Inflammatory macrophage treated with lipopolysaccharide for 4 hours (primary cell): ENCODE results near the gene UBAP2.
"Not testable (repeated sequence)": the region's sequence is repeated elsewhere in the genome, so short reads cannot be mapped to it uniquely, and the experiment has no call there.

Experiments used
- DNase-seq: peaks from one replicate; pipeline ENCODE4 v3.0.0-alpha.2; 2020

Gene UBAP2

DNA sequence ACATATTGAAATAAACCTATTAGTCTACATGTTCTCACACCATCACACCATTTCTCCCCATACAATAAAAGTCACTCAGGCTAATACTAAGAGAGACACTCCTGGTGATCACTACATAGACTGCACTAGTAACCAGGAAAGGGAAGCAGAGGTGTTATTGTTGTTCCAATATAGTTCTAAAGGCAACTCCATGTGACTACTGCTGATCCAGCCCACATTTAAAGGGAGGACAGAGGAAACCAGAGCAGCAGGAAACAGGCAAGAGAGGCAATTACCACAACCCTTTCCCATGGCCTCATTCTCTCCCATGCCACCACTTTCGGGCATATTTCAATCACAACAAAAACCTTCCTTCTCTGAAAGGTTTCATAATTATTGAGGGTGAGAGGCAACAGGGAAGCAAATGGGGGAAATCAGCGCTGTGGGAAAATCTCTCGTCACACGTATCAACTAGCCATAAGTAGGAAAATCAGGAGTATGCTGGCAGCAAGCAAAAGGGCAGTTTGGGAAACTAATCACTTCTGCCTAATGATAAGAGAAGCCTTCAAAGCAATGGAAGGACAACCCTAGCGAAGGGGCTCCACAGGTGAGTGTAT is 1.8 kb downstream of the UBAP2 start:
- DNase-seq = peak; percentile 68

DNA sequence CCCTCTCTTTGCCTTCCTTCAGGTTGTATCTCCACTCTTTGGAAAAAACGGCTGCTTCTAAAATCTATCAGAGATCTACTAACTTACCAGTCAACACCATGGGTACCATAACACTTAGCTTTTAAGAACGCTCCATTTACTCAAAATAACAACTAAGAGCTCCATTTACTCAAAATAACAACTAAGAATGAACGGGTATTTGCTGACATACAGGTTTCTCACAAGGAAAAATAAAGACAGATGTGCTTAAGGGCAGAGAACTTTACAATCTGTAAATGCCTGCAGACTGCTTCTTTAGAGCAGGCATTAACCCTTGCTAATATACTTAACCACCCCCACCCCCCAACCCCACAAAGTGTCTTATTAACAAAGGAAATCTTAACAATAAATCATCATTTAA is 2.8 kb downstream of the UBAP2 start:
- DNase-seq = no peak

DNA sequence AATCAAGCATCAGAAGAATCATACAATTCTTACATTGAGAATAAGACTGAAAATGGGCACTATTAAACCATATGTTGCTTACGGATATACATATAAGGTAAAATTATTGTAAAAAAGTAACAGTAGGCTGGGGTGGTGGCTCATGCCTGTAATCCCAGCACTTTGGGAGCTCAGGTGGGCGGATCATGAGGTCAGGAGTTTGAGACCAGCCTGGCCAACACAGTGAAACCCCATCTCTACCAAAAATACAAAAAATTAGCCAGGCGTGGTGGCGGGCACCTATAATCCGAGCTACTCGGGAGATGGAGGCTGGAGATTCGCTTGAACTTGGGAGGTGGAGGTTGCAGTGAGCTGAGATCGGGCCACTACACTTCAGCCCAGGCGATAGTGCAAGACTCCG is 6.6 kb downstream of the UBAP2 start:
- not testable (repeated sequence) for DNase-seq

DNA sequence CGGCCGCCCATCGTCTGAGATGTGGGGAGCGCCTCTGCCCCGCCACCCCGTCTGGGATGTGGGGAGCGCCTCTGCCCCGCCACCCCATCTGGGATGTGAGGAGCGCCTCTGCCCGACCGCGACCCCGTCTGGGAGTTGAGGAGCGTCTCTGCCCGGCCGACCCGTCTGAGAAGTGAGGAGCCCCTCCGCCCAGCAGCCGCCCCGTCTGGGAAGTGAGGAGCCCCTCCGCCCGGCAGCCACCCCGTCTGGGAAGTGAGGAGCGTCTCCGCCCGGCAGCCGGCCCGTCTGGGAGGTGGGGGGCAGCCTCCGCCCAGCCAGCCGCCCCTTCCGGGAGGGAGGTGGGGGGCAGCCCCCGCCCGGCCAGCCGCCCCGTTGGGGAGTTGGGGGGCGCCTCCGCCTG is 9.8 kb downstream of the UBAP2 start:
- DNase-seq = not testable (repeated sequence)

DNA sequence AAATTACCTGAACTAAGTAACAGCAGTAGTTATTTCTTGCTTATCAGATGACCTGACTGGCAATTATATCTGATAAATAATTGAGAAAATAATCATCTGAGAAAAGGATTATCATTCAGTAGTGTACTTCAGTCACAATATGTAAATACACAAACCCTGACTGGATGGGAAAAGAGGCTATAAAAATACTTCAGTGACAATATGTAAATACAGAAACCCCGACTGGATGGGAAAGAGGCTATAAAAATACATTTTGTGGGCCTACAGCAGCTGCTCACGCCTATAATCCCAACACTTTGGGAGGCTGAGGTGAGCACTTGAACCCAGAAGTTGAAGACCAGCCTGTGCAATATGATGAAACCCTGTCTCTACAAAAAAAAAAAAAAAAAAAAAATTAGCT is 11.1 kb downstream of the UBAP2 start:
- DNase-seq = no peak

DNA sequence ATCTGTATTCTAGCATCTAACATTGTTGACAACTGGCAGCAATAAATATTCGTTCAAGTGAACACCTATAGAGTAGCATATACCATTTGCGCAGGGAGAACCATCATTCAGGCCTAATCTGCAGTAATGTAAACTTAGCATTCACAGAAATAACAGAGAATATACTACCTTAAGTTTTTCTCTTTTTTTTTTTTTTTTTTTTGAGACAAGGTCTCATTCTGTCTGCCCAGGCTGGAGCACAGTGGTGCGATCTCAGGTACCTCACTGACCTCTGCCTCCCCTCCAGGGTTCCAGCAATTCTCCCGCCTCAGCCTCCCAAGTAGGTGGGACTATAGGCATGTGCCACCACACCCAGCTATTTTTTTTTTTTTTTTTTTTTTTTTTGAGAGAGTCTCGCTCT is 12.1 kb downstream of the UBAP2 start:
- DNase-seq = no peak

DNA sequence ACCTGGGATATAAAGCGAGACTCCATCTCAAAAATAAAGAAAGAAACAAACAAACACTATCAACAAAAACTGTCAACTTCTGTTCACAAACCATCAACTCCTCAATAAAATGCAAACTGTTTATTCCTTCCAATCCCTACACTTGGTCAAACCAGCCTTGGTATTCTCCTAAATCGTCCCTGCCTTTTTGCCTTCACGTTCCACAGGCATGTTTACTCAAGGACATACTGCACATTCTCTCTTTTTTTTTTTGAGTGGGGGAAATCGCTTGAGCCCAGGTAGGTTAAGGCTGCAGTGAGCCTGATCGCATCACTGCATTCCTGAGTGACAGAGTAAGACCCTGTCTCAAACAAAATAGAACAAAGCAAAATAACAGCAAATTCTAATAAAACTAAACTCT is 13.0 kb downstream of the UBAP2 start:
- DNase-seq = no peak

DNA sequence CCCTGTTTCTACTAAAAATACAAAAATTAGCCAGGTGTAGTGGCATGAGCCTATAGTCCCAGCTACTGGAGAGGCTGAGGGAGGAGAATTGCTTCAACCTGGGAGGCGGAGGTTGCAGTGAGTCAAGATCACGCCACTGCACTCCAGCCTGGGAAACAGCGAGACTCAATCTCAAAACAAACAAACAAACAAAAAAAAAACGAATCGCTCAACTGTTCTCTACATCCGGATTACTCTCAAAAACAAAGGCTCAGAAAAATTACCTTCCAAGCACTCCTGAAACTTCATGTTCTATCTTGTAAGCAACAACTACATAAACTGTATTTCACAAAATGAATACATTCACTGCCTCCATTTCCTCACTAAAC is 14.0 kb downstream of the UBAP2 start:
- DNase-seq = no peak

DNA sequence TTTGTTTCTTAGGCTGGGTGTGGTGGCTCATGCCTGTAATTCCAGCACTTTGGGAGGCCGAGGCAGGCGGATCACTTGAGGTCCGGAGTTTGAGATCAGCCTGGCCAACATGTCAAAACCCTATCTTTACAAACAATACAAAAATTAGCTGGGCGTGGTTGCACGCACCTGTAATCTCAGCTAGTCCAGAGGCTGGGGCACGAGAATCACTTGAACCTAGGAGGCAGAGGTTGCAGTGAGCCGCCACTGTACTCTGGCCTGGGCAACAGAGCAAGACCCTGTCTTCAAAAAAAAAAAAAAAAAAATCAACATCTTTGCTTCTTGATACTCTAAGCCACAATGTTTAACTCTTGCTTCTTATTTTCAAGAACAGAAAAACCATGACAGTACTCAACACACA is 16.1 kb downstream of the UBAP2 start:
- DNase-seq = no peak

DNA sequence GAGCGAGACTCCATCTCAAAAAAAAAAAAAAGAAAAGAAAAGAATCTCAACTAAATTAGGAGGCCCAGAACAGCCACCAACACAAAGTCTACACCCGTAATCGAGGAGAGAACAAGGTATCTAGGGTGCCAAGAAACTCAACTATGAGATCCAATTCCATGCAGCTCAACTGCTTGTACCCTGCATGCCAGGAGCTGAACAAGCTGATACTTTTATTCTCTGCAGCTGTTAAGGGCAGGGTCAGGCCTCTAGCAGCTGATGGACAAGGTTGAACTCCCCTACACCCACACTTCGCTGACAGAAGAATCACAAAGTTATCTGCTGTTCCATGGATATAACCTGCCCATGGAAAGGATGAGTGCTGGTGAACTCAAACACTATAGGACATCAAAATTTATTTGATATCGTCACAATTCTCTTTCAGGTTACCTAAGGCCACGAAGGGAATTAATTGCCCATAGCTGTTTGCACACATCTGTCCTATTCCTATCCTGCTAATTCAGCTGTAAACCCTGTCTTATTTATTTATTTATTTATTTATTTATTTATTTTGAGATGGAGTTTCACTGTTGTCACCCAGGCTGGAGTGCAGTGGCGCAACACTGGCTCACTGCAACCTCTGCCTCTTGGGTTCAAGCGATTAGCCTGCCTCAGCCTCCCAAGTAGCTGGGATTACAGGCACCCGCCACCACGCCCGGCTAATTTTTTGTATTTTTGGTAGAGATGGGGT is 20.7 kb downstream of the UBAP2 start:
- DNase-seq = no peak

DNA sequence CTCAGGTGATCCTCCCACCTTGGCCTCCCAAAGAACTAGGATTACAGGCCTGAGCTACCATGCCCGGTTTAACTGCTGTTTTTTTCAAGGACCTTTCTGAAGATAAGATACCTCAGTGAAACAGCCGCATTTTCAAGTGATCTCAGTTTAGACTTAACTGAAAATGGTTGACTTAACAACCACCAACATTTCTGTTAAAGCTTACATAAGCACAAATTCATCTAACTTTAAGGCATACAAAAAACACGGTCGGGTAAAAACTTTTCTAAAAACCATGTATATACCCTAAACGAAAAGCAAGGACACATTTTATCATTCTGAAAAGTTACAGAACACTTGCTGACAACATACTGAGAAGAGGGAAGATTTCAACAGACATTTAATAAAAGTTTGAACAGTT is 22.9 kb downstream of the UBAP2 start:
- no peak for DNase-seq

DNA sequence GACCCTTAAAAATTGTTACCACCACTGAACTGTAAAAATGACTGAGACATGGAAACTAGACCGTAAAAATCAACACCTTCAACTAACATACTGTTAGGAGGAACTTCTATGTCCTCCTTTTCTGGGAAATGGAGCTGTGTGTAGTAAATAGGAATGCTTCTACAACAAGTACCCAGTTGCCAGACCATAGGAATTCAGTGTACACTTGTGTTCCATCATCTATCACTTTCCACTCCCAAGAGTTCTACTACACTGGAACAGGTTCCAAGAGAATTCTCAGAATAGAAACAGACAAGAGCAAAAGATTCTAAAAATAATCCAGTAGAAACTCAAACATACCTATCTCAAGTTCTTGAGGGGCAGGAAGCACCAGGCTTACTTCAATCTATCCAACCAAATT is 23.6 kb downstream of the UBAP2 start:
- DNase-seq = no peak

DNA sequence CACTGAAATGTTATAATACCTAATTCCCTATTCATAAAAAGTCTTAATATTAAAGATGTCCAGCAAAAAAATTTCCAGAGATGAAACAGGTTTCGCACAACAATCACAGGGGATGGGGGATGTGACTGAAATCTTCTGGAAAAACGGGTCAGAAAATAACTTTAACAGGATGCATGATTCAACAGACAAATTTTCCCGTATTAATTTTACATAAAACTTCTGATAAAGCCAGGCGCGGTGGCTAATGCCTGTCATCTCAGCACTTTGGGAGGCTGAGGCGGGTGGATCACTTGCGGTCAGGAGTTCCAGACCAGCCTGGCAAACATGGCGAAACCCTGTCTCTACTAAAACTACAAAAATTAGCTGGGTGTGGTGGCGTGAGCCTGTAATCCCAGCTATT is 24.2 kb downstream of the UBAP2 start:
- DNase-seq = not testable (repeated sequence)

DNA sequence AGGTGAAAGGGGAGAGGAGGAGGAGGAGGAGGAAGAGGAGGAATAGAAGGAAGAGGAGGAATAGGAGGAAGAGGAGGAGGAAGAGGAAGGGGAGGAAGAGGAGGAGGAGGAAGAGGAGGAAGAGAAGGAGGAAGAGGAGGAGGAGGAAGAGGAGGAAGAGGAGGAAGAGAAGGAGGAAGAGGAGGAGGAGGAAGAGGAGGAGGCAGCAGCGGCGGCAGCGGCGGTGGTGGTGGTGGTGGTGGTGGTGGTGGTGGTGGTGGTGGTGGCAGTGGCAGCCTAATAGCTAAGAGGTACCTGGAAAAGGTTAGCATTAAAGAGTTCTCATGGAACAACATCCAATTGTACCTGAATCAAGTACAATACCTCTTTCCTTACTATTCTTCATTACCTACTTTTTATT is 32.5 kb downstream of the UBAP2 start:
- no peak for DNase-seq

DNA sequence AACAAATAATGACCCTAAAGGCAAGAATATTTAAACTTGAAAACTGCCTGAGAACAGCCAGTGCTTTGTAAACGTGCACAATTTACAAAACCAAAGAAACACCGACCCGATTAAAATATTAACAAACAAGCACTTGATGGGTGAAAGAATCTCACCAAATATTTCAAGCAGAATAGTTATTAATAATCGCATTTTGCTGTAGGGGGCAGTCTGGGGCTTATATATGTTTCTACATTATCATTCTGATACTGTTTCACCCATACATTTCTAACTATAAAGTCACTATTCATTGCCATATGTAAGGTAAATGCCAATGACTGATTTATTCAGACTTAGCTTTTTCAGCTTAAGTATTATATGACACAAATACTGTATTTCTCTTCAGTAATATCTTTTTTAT is 37.7 kb downstream of the UBAP2 start:
- peak; percentile 16 for DNase-seq

DNA sequence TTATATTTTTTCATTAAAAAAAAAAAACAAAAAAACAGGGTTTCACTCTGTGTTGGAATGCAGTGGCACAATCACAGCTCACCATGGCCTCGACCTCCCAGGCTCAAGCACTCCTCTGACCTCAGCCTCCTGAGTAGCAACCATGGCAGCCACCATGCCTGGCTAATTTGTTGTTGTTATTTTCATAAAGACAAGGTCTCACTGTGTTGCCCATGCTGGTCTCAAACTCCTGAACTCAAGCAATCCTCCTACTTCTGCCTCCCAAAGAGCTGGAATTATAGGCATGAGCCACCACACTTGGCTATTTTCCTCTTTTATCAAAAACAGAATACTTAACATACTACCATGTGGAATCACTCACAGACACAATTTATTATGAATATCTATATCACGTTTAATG is 46.7 kb downstream of the UBAP2 start:
- DNase-seq = no peak

DNA sequence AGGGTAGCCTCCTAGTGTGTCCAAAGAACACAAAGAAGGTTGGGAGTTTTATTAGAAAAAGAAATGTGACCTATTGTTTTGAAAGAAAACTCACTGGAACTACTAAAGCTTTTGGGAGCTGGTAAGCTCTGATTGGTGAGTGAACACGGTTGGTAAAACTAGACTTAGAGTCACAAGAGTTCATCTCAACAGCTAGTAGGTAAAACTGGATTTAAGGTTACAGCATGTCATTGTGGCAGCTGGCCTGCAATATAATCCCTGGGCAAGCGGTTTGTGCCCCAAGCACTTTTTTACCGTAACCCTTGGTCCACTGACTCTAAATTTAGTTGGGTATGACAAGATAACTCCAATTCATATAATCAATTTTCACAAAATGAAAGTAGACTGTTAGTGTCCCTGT is 47.4 kb downstream of the UBAP2 start:
- no peak for DNase-seq

DNA sequence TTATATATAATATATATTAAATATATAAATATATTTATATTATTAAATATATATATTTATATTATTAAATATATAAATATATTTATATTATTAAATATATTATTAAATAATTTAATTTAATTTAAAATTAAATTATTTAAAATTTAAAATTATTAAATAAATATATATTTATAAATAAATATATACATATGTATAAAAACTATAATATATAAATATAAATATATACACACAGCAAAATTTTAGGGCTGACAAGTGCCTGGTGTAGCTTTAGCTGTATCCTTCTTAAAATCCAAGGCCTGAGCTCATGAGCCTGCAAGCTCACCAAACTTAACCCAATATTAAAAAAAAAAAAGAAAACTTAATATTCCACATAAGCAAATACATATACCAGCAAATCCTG is 53.2 kb downstream of the UBAP2 start:
- no peak for DNase-seq

DNA sequence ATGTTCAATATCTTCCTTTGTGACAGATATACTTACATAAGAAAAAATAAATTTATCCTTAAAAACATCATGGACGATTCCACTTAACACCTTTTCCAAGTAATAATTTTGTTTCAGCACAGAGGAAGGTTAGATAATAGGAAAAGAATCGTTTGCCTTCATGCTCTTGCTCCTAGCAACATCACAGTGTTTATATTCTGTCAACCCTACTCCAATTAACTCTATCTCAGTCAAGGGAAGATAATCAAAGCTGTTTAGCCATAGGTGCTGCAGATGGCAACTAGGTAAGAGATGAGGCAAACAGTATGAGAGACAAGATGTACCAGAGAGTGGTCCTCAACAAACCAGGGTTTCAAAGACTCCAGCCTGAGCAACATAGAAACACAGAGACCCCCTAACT is 55.6 kb downstream of the UBAP2 start:
- DNase-seq = no peak

DNA sequence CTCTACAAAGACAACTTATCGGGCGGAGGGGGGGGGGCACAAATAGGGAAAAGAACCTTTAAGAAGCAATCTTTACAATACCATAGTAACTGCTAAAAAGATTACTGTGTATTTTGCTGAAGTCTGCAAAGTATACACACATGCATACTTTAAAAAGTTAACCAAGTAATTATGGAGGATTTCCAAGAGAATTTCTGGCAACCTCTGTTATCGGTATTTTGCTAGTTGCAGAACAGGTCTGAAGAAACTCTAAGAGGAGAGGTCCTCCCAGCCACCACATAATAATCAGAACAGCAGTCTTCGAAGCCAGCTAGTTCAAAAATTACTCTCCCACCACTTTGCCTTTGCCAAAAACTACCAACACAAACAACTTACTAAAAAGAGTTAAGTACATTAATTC is 56.1 kb downstream of the UBAP2 start:
- no peak for DNase-seq

DNA sequence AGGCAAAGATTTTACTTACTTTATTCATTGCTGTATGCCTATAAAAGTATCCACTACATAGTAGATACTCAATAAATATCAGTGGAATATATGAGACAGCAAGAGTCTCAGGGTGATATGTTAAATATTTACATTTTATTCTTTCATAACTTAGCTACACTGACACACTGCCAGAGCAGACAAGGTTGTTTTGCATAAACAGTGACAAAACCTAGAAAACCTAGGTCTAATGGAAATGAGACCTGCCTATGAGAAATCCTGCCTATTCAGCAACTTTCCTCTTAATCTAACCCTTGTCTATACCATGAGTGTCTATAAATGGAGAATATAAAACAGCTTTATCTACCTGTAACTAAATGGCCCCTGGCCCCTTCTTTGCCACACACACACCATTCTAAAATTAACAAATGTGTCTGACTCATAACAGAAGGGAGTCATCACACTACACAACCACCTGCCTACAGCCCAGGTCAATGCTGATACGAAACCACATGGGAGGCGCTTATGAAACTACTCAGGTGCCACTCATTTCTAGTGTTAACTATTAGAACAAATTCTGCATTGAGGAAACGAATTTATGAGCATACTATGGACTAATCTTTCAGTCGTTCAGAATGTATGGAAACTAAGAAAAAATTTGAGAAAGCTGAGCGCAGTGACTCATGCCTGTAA is 60.3 kb downstream of the UBAP2 start:
- no peak for DNase-seq

DNA sequence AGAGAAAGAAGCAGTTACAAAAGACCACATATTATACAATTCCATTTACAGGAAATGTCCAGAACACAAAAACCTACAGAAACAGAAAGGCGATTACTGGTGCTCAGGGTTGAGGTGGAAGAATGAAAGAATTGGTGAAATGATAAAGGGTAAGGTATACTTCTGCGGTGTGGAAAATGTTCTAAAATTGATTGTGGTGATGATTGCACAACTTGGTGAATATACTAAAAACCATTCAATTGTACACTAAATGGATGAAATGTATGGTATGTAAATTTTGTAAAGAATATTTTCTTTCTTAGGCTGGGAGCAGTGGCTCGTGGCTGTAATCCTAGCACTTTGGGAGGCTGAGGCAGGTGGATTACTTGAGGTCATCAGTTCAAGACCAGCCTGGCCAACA is 72.3 kb downstream of the UBAP2 start:
- DNase-seq = no peak

DNA sequence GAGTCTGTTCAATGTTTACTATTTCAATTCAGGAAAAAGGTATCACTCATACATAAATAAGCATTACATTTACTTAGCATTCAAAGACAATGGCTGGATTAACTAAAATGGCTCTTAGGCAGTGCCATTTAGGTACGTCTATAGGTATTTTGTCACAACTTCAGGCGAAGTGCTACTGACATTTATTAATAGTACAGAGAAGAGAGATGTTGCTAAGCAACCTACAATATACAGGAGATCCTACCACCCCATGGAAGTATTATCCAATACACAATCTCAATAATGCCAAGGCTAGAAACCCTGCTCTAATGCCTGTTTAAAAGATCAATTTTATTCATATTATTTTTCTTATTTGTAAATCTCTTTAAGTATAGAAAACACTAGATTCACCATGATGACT is 76.0 kb downstream of the UBAP2 start:
- no peak for DNase-seq

DNA sequence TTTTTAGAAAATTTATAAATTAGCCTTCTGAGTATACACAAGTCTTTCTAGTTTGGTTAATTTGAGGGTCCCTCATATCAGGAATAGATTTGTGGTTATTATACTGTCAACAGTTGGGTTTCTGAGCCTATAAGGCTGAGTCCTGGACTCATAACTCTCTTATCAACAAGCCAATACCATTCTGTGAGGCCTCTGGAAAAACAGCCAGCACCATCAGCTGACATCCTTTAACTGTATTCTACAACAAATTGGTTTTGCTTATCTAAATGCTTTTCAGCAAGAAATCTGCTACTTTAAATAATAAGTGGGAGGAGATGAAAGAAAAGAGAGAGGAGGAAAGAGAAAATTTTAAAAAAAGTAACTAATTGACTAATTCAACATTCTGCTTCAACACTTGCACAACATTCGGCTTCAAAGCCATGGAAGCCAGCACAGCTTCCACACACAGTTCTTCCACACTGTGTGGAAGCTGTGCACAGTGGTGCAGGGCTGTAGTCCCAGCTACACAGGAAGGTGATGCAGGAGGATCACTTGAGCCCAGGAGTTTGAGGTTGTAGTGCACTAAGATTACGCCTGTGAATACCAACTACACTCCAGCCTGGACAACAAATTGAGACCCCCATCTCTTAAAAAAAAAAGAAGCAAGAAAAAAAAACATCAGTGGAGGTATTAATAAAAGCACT is 84.5 kb downstream of the UBAP2 start:
- no peak for DNase-seq
